ENCODE measurements around the gene PDLIM1. TPM values are rescaled to one million over a fixed set of nuclear protein-coding genes. Genes with fewer than 3 reads are reported as not detected.

The PDLIM1 gene
- total RNA-seq, 1 experiment from 2014 or later = 67.4 TPM

GRCh38 chr10:95245425-95246055 lies 45.3 kb downstream of the PDLIM1 start:
- Histone ChIP-seq H3K4me3 (replicated peaks in 1 of 2; ENCODE audit: low read depth in 1 of 2, low read length in 2 of 2) (no peak overlapping the region), H3K9me3 (ENCODE audit: control insufficient read depth in 1 of 2, insufficient read depth in 1 of 2, low read depth in 1 of 2, low read length in 2 of 2) (no peaks in the 10 kb centered on the region), H3K79me2 (ENCODE audit: insufficient read depth, low read length) (no peaks in the 10 kb centered on the region), H3K9me2 (ENCODE audit: insufficient read depth) (no peaks in the 10 kb centered on the region), H3K4me2 (ENCODE audit: low read length) (no peak overlapping the region), H3K27me3 (ENCODE audit: insufficient read depth, low read length) (no peaks in the 10 kb centered on the region), H3K9ac (ENCODE audit: low read length) (no peak overlapping the region), H4K20me1 (ENCODE audit: insufficient read depth) (no peaks in the 10 kb centered on the region), H2AFZ (ENCODE audit: low read depth, low read length, poor library complexity, severe bottlenecking) (no peak overlapping the region), H3K36me3 (ENCODE audit: control insufficient read depth in 1 of 2, insufficient read depth in 2 of 2, low read length in 2 of 2) (0 out of 4 replicates have a peak, but pooled peaks cover 5 to 6% of the 10 kb centered on the region in 2 experiments), H3K27ac (ENCODE audit: low read depth, low read length) (no peak overlapping the region), H3K4me1 (ENCODE audit: control insufficient read depth in 1 of 2, insufficient read depth in 2 of 2, low read length in 2 of 2) (peaks cover 0 to 15% of the 10 kb centered on the region in 2 experiments; a peak in 1 of 4 replicates)
- TF ChIP-seq ATF3 (IDR thresholded peaks at IDR 0.05) (no peak), JUND (IDR thresholded peaks at IDR 0.05) (no peak), YY1 (IDR thresholded peaks at IDR 0.05; ENCODE audit: extremely low read depth, insufficient replicate concordance, low read depth, low read length) (no peak), CBX3 (IDR thresholded peaks at IDR 0.05; ENCODE audit: low read depth) (no peak), CTCF (IDR thresholded peaks at IDR 0.05 in 2 of 3, conservative IDR thresholded peaks at IDR 0.05 in 1 of 3; ENCODE audit: borderline replicate concordance in 1 of 3, insufficient read depth in 1 of 3, low read depth in 2 of 3, low read length in 2 of 3) (no peak), ELF1 (IDR thresholded peaks at IDR 0.05; ENCODE audit: borderline replicate concordance, low read depth) (no peak), EZH2 (IDR thresholded peaks at IDR 0.05) (no peak), MAX (IDR thresholded peaks at IDR 0.05) (no peak), ZNF274 (IDR thresholded peaks at IDR 0.05; ENCODE audit: low read depth, low read length) (no peak), ZBTB33 (IDR thresholded peaks at IDR 0.05; ENCODE audit: extremely low read depth, insufficient replicate concordance, low read length) (no peak), SRF (IDR thresholded peaks at IDR 0.05; ENCODE audit: low read depth) (no peak), ZFX (IDR thresholded peaks at IDR 0.05) (no peak), SIN3A (IDR thresholded peaks at IDR 0.05; ENCODE audit: low read depth) (no peak), TCF7L2 (IDR thresholded peaks at IDR 0.05; ENCODE audit: borderline replicate concordance, extremely low read depth, insufficient read depth, insufficient read length) (no peak)
- RAD21 ChIA-PET (ENCODE audit: low non-redundant PET in 1 of 2, low total read pairs in 2 of 2, uncharacterized antibody in 2 of 2, unreplicated experiment in 2 of 2) = interaction anchor here (1.6 to 2.0 kb wide), 2 partner anchors 117 to 118 kb away, joined by 6 to 11 read pairs; no protein-coding TSS in a partner anchor
- ATAC-seq = no peak
- DNase-seq (ENCODE audit: low read depth, low spot score) = no peak
- POLR2A ChIA-PET = no interaction called here
- CTCF ChIA-PET = interaction anchor here (0.9 to 3.7 kb wide), 5 partner anchors 9 to 353 kb away, joined by 3 to 78 read pairs (median 14); no protein-coding TSS in a partner anchor
- no TSS peak for BruUV-seq (replicated peaks)
- intact Hi-C loops (cut with micrococcal nuclease) = loop anchor here (1.0 to 2.0 kb wide), 2 partner anchors 118 to 355 kb away; no protein-coding TSS in a partner anchor

Measured in HCT116 (cell line).